Stimulated activated naive CD8-positive, alpha-beta T cell treated with anti-CD3 and anti-CD28 coated beads, Interleukin-15, amount 100 ng/mL, for 72 hours (primary cell): ENCODE measurements around the gene PBX2.
A peak's percentile ranks its signal among the peaks of the same experiment; 100 is the strongest.

Experiments
- ATAC-seq: fragments of 150-1000 bp; cut with Tn5 transposase; 2 replicates; pipeline ENCODE4 v1.10.0; 2021; ENCODE audit warnings: mild to moderate bottlenecking, moderate library complexity
- DNase-seq, 2 donors: peaks; one replicate each; pipeline ENCODE4 v3.0.0; 2021 to 2022
- H3K27ac Mint-ChIP-seq, 2 donors: one replicate each; pipeline ENCODE4 v1.8.0; 2022; ENCODE audit warnings: mild to moderate bottlenecking in 2 of 2, mixed read lengths in 2 of 2, moderate library complexity in 2 of 2
- H3K27me3 Mint-ChIP-seq: one replicate; pipeline ENCODE4 v1.8.0; 2022; ENCODE audit warnings: mixed read lengths
- H3K4me1 Mint-ChIP-seq: one replicate; pipeline ENCODE4 v1.8.0; 2022; ENCODE audit warnings: mild to moderate bottlenecking, mixed read lengths
- H3K4me3 Mint-ChIP-seq, 2 donors: one replicate each; pipeline ENCODE4 v1.8.0; 2022; ENCODE audit warnings: mild to moderate bottlenecking in 2 of 2, mixed read lengths in 2 of 2, moderate library complexity in 1 of 2
- H3K9me3 Mint-ChIP-seq, 2 donors: one replicate each; pipeline ENCODE4 v1.8.0; 2022; ENCODE audit warnings: mixed read lengths in 2 of 2

PBX2 gene

DNA sequence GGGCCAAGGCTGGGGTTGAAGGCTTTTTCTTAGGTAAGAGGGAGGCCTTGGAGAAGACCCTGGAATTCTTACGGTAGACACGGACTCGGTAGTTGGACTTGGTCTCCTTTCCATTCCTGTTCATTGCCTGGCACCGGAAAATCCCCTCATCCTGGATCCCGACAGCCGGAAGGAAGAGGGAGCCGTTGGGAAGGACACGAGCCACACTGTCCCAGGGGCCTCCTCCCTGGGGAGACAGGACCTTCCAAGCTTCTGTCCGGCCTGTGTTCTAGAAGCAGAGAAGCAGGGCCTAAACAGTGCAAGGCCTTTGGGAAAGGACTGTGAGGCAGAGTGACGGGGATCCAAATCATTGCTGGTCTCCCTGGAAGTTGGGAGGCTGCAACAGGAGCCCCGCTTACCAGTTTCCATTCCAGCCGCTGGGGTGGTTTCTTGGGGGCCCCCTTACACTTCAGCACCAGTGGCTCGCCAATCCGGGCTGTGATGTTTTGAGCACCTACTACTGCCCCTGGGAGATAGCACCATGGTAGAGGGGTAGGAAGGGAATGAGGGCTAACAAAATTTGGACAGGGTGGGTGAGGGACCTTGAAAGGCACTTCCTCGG, 6.4 kb downstream of the PBX2 start:
- Mint-ChIP-seq H3K9me3 (no peaks in the 10 kb centered on the region), H3K27me3 (no peaks in the 10 kb centered on the region), H3K27ac (peak overlapping the region in 1 of 2 donors; percentile 21), H3K4me3 (no peak overlapping the region), H3K4me1 (peaks cover 84% of the 10 kb centered on the region)
- no peak for DNase-seq
- ATAC-seq = no peak

DNA sequence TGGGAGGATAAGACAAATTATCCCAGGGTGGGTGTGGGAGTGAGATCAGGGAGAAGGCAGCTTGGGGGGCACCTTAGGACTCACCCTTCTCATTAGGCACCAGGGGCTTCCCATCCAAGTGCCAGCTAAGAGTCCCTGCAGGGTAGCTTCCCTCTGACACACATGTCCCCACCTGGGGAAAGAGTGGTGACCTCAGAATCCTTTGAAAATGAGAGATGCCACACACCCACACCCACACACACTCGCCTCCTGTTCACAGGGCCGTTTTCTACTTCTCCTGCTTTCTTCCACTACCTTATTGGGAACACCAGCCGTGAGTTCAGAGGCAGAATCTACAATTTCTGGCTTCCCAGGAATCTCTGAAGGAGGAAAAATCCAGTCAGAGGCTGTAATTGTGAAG, 7.0 kb downstream of the PBX2 start:
- Mint-ChIP-seq H3K27ac (peak overlapping the region in 1 of 2 donors; percentile 50), H3K27me3 (no peaks in the 10 kb centered on the region), H3K9me3 (no peaks in the 10 kb centered on the region), H3K4me1 (peaks cover 79% of the 10 kb centered on the region), H3K4me3 (no peak overlapping the region)
- no peak for ATAC-seq
- no peak for DNase-seq

DNA sequence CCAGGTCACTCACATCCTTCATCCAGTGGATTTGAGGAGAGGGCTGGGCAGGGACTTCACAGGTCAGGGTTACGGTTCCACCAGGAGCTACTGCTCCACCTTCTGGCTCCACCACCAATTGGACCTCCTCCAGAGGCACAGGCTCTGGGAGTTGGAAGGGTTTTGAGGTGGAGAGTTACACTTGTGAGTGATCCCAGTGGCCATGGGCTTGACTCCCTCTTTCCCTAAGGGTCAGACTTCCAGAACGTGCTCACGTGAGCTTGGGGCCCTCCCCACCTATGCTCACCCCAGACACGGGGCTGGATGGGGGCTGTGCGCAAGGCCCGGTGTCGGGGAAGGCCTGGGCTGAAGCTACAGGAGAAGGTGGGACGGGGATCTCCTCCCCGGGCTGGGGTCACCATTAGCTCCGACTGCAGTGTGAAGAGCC, 7.4 kb downstream of the PBX2 start:
- Mint-ChIP-seq H3K4me1 (peaks cover 74% of the 10 kb centered on the region), H3K27me3 (no peaks in the 10 kb centered on the region), H3K4me3 (no peak overlapping the region), H3K27ac (peak overlapping the region in 1 of 2 donors; percentile 23), H3K9me3 (no peaks in the 10 kb centered on the region)
- DNase-seq = no peak
- ATAC-seq = no peak

DNA sequence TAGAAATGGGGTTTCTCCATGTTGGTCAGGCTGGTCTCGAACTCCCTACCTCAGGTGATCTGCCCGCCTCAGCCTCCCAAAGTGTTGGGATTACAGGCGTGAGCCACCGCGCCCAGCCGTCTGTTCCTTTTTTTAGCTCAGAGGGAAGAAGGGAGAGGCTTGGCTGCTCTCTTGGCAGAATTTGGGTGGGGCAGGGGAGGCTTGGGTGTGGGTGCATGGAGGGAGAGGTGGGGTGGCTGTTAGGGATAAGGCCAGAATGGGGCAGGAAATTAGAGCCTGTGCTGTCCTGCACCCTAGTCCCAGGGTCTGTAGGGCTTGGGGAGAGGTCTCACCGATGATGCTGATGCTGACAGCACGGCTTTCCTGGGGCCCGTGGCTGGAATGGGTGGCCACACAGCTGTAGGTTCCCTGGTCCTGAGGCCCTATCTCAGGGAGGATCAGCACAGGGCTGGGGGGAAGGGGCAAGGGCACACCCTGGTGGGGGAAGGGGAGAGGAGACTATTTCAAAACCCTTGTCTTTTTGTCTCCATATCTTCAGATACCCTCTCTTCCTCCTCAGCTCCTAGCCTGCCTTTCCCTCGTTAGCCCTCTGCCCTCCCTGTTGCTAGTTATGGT, 8.0 kb downstream of the PBX2 start:
- Mint-ChIP-seq H3K27me3 (no peaks in the 10 kb centered on the region), H3K4me3 (no peak overlapping the region), H3K27ac (no peak overlapping the region), H3K4me1 (peaks cover 71% of the 10 kb centered on the region), H3K9me3 (no peaks in the 10 kb centered on the region)
- DNase-seq (no peak), ATAC-seq (no peak)

DNA sequence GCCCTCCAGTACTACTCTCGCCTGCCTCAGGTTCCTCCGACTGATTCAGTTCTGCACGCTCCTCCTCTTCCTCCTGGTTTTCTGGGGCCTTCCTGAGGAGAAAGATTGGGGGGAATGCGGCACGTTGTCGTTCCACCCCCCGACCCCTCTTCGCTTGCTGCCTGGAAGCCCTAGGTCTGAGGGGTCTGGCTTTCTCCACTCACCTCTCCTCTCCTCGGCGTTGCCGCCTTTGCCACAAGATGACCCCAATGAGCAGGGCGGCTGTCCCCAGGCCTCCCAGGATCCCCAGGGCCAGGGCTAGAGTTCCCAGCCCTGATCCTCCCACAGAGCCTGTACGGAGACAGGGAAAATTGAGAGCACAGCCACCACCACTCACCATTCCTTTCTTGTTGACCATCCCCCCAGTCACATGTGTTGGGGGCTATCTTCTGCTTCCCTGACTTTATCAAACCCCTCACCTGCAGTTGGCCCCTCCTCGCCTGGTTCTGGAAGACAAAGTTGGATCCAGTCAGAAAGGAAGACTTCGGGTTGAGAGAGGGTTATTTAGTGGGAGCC, 8.8 kb downstream of the PBX2 start:
- Mint-ChIP-seq H3K27ac (peak overlapping the region in 1 of 2 donors; percentile 71), H3K27me3 (no peaks in the 10 kb centered on the region), H3K9me3 (no peaks in the 10 kb centered on the region), H3K4me1 (peaks cover 71% of the 10 kb centered on the region), H3K4me3 (no peak overlapping the region)
- no peak for ATAC-seq
- no peak for DNase-seq

DNA sequence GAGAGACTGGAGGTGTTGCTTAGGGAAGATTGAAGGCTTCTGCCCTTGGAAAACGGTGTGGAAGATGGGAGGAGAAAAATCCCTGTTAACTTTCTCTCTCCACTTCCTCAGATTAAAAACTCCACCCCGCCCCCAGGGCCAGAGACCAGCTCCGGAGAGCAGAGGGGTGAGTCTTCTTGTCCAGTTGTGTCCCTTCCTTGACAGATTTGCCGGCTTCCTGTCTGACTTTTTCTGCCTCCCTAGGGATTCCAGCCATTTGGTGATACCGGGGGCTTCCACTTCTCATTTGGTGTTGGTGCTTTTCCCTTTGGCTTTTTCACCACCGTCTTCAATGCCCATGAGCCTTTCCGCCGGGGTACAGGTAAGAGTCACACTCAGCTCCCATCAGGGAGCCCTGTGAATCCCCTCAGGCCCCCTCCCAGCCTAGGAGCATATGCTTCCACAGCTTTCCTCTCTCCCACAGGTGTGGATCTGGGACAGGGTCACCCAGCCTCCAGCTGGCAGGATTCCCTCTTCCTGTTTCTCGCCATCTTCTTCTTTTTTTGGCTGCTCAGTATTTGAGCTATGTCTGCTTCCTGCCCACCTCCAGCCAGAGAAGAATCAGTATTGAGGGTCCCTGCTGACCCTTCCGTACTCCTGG, 10.1 kb downstream of the PBX2 start:
- ATAC-seq (no peak), DNase-seq (no peak)
- no peaks in the 10 kb centered on the region for H3K9me3 Mint-ChIP-seq
- H3K4me3 Mint-ChIP-seq = peak overlapping the region; percentile 86 to 94
- H3K27me3 Mint-ChIP-seq = no peaks in the 10 kb centered on the region
- peaks cover 69% of the 10 kb centered on the region for H3K4me1 Mint-ChIP-seq
- peak overlapping the region in 1 of 2 donors; percentile 60 for H3K27ac Mint-ChIP-seq

DNA sequence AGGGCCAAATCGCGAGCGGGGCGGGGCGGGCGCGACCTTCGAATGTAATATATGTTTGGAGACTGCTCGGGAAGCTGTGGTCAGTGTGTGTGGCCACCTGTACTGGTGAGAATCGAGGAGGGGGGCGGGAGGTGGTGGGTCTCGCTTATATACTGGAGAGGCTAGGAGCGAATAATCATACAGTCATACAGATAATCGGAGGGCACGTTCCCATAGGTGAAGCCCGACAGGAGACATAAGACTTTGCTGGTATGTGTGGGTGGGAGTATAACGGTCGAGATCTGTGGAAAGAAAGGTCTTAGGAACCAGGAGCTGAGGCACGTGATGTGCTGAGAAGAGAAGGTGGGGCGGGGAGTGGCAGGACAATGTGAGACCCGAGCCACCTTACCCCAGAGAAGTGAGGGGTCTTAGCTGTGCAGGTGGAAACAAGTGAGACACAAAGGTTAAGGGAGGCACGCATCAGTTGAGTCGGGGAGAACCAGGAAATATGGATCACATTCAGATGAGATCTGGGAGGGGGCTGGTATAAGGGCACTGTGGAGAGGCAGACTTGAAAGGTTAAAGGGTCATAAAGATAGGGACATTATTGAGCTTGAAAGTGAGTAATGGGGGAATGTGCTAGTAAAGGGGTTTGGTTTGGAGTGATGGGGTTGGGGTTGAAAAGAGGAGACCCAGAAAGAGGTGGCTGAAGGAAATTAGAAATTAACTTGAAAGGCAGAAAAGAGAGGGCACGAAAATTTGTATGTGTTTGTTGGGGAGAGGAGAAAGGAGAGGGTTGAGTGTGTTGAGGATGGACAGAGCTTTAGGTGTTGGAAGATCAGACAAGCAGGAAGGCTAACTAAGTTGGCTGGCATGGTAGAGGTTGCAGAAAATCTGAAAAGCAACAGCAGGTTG, 11.2 kb downstream of the PBX2 start:
- Mint-ChIP-seq H3K27ac (peak overlapping the region; percentile 85 to 98), H3K4me1 (peaks cover 74% of the 10 kb centered on the region), H3K27me3 (no peaks in the 10 kb centered on the region), H3K4me3 (peak overlapping the region; percentile 86 to 94), H3K9me3 (no peaks in the 10 kb centered on the region)
- no peak for DNase-seq
- no peak for ATAC-seq

DNA sequence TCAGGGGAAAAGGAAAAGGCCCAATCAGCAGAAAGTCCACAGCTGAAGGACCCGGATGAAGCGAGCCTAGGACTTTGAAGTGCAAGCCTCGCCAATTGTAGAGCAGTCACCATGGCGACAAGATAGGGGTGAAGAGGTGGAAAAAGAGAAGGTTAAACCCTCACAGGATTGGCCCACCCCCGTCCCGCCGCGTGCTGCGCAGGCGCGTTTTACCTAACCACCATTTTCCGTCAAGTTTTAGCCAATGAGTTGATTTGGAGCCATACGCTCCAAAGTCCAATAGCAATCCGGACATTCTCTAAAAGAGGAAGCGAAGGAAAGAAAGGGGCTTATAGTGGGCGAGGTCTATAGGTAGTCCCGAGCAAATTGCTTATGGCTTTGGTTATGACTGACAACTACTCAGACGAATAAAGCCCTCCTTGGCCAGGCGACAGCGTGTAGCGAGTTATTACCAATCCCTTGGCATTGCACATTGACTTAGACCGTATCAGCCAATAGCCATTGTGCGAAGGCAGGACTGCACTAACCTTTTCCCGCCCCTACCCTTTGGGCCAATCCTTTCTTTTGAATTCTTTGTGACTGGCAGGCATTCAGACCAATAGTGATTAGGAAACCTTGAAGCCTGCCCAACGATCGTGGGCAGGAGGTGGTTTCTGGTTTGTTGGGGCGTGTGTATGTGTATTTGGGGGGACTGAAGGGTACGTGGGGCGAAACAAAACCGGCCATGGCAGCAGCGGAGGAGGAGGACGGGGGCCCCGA, 12.0 kb downstream of the PBX2 start, which contains the start of gene RNF5:
RNF5 (plus strand) TSS at position 618 of the 759 bp plus-strand sequence; CDS start at position 725, 107 bp downstream.
- H3K4me3 Mint-ChIP-seq = peak within 1 kb of the TSS; percentile 86 to 94
- peaks cover 76% of the 10 kb centered on the region for H3K4me1 Mint-ChIP-seq
- H3K27ac Mint-ChIP-seq = peak within 1 kb of the TSS; percentile 96 to 98
- DNase-seq (peak; percentile 93 to 96), ATAC-seq (peak; percentile 89)
- no peaks in the 10 kb centered on the region for H3K27me3 Mint-ChIP-seq
- H3K9me3 Mint-ChIP-seq = no peaks in the 10 kb centered on the region

DNA sequence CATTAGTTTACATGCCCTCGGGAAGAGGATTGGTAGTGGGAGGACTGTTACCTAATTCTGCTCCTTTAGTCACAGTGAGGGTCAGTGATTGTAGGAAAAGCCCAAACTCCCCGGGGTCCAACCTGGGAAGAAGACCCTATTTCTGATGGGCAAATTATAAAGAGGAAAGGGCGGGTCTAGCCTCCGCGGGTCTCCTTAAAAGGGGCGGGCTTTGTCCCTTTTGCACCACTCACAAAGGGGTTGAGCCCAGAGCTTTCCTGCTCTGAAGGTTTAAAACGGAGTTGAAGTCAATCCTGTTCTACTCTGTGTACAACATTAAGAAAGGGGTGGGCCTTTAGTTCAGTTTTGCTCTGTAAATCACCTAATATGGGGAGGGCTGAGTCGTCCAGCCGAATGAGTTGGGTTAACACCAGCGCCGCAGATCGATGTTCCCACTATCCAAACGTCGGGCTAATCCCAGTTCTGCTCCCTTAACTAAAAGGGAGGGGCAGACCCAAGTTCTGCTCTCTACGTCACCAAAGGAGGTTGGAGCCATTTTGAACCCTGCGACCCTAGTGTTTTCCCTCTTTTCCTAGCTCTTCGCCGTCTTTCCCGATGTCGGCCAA, 12.7 kb downstream of the PBX2 start:
- peak; percentile 10 for ATAC-seq
- peak overlapping the region; percentile 96 to 98 for H3K27ac Mint-ChIP-seq
- H3K4me3 Mint-ChIP-seq = peak overlapping the region; percentile 86 to 94
- no peaks in the 10 kb centered on the region for H3K9me3 Mint-ChIP-seq
- H3K4me1 Mint-ChIP-seq = peaks cover 74% of the 10 kb centered on the region
- no peaks in the 10 kb centered on the region for H3K27me3 Mint-ChIP-seq
- peak in 1 of 2 donors; percentile 52 for DNase-seq

DNA sequence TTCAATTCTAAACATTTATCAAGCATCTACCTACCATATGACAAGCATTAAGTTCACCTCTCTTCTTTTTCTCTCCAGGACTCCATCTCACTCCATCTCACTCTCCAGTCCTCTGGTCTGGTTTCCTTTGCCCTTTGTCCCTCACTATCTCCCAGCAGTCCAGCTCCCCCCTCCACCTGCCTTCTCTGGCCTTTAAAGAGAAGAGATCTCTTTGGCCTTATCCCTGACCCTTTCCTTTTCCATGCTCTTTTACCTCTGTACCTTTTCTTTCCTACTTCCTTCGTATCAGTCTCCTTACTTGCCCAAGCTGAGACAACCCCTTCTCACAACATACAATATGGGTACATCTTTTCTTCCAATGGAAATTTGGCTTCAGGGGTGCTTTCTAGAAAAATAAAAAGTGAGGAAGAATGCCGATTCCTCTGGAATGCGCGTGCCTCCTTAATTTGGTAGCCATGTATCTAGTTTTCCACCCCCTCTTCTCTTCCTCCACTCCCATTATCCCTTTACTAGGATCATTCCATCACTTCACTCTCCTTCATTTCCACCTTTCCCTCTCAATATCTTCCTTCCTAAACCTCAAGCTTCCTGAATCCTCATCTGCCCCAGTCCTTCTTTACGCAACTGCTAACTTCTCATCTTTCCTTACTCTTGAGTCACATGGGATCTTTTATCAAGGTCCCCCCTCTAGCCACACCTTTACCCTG, 13.4 kb downstream of the PBX2 start:
- ATAC-seq = no peak

DNA sequence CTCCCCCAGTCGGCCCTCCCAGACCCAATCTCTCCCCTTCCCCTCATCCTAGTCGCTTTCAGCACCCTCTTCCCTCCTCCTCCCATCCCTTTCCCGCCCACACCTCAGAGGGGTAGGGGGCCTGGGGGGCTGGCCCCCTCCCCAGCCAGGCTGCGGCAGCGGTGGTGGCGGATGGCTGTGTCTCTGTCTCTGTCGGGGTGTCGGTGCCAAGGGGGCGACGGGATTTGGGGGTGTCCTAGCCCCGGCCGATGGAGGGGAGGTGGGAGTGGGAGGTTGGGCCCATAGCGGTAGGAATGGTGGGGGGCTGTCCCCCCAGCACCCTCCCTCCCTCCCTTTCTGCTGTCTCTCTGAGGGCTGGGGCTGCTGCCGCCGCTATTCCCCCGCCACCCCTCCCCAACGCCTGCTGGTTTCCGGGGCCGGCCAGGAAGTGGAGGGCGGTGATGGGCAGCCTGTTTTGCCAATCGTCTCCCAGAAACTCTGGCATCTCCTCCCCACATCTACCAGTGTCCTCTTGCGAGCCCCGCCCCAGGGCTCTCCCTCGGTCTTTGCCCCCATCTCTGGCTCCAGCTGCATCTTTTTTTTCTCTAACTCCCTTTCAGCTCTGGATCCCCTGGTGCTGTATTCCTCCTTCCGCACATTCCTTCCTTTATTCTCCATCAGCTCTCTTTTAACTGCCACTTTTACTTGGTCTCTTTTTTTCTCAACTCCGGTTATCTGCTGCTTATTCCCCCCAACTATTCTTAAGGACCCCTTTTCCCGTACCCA, 14.1 kb downstream of the PBX2 start, which contains the start of gene AGPAT1:
AGPAT1 (minus strand) TSS at position 374 of the 765 bp plus-strand sequence. CDS start 4,588 bp downstream, outside the sequence.
- peaks cover 70% of the 10 kb centered on the region for H3K4me1 Mint-ChIP-seq
- H3K27ac Mint-ChIP-seq = peak within 1 kb of the TSS; percentile 96 to 98
- DNase-seq (peak; percentile 96 to 97), ATAC-seq (peak; percentile 64)
- peak within 1 kb of the TSS; percentile 86 to 94 for H3K4me3 Mint-ChIP-seq
- H3K9me3 Mint-ChIP-seq = no peaks in the 10 kb centered on the region
- H3K27me3 Mint-ChIP-seq = no peaks in the 10 kb centered on the region

More for the DNA sequence above, 13.4 kb downstream of the PBX2 start:
- H3K4me3 Mint-ChIP-seq = peak overlapping the region; percentile 86 to 94
- peaks cover 71% of the 10 kb centered on the region for H3K4me1 Mint-ChIP-seq
- H3K27ac Mint-ChIP-seq = peak overlapping the region; percentile 96 to 98
- no peaks in the 10 kb centered on the region for H3K9me3 Mint-ChIP-seq
- H3K27me3 Mint-ChIP-seq = no peaks in the 10 kb centered on the region
- DNase-seq = no peak

DNA sequence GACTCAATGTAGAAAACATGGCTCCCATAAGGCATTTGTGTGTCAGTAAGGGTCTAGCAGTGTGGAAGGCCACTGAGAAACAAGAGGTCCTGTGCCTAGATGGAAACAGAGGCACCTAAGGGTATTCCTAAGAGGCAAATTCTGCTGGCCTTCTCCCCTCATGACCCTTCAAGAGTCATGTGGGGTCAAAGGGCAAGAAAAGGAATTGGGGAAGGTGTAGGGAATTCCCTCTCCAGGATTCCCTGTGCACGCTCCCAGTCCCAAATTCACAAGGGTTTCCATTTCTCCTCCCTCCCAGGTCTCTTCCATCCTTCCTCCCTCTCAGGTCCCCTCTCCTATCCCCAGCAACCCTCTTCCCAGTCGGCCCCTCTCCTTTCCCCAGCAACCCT, 14.7 kb downstream of the PBX2 start:
- peaks cover 65% of the 10 kb centered on the region for H3K4me1 Mint-ChIP-seq

DNA sequence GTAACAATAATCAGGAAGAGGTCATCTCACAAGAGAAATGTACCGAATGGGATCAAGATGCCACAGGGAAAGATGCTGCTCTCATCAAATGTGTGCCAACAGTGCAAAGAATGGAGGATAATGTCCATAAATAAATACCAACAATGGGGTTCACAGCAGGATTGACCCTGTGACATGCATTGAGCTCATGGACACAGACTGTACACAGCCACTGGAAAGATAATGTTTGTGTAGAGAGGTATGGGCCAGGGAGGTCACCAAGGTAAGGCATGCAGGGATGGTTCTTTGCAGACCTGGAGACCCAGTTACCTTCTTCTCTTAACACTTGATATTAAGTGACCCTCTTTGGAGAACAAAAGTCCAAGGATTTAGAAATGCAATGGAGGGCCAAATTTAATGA, 15.6 kb downstream of the PBX2 start:
- H3K4me1 Mint-ChIP-seq = peaks cover 56% of the 10 kb centered on the region

More for the DNA sequence above, 14.7 kb downstream of the PBX2 start:
- DNase-seq = no peak
- ATAC-seq = no peak
- Mint-ChIP-seq H3K27ac (peak overlapping the region; percentile 47 to 51), H3K9me3 (no peaks in the 10 kb centered on the region), H3K4me3 (peak overlapping the region; percentile 86 to 94), H3K27me3 (no peaks in the 10 kb centered on the region)

More for the DNA sequence above, 15.6 kb downstream of the PBX2 start:
- ATAC-seq = no peak
- Mint-ChIP-seq H3K27ac (no peak overlapping the region), H3K27me3 (no peaks in the 10 kb centered on the region), H3K4me3 (peak overlapping the region in 1 of 2 donors; percentile 68), H3K9me3 (no peaks in the 10 kb centered on the region)
- DNase-seq = no peak
